CD4-positive, alpha-beta T cell treated with Interleukin-4 for 1 hour (primary cell): ENCODE data around the gene CCDC90B.
"Not testable (repeated sequence)": the region's sequence is repeated elsewhere in the genome, so short reads cannot be mapped to it uniquely, and the experiment has no call there.

Experiments
- DNase-seq, 2 donors: peaks; one replicate each; pipeline ENCODE4 v3.0.0-alpha.2; 2020 to 2022

CCDC90B gene

GRCh38 chr11:83285771-83286528 is at the start of gene CCDC90B:
Gene CCDC90B, minus strand, starts transcription at chr11:83286367. Its CDS starts 395 bp downstream, at chr11:83285972.
- DNase-seq, result peak; percentile 96

DNA sequence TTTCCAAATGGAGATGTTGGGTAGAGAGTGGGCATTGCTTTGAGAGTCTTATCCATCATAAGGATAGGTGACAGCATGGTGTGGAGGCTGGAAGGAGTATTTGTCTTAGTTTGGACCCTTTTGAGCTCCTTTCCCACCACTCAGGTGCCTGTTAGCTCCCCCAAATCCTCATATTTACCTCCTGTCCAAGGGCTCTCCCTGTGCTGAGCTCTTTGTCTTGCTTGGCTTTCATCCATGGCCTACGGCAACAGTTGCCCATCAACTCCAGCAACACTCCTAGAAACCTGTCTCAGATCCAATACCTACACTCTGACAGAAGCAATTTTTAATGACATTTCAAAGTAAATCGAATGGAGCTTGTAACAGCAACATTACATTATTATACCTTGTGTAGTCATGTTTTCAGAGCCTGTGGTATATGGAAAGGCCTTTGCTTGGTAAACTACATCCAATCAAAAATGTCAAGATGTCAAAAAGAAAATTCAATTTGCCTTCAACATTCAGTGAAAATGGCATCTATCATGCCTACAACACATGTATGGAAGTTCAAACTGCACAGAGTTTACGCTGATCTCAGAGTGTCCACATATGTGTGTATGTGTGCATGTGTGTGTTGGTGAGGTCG is 49.4 kb upstream of the CCDC90B start:
- no peak for DNase-seq

GRCh38 chr11:83330303-83330702 is 44.1 kb upstream of the CCDC90B start:
- no peak for DNase-seq

DNA sequence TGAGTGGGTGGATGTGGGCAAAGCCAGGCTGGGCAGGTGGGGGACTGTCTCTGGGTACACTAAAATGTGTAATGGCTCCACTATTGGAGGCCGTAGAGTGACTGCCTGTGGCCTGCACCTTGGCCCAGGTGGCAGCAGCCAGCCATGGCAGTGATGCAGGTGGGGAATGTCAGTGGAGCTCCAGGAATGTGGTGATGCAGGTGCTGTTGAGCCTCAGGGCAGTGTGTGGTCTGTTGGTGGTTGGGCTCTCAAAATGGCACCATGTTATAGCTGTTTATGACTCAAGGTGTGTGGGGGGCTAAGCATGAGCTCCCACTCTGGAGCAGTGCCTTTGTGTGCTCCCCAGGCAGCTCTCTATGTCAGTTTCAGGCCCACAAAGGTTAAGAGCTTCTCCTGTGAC is 40.2 kb upstream of the CCDC90B start:
- no peak for DNase-seq

- no peak for DNase-seq
These were observed 33.2 kb upstream of the CCDC90B start for GRCh38 chr11:83319346-83319745.

DNA sequence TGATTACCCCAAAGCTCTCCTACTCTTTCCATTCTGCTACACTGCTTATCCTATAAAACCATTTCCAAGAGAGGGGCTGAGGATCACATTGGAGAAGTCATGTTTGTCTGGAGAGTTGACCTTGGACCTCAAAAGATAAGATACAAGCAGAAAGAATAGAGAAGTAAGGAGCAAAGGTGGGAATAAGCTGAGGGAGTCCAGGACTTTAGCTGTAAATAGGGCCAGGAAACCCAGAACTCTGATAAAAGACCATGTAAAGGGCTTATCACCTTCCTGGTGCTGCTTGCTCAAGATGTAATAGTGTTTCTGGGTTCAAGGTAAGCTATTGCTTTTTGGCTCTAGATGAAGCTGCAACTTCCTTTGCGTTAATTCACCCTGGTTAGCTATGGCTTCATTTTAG is 32.8 kb upstream of the CCDC90B start:
- no peak for DNase-seq

GRCh38 chr11:83317757-83318690 is 31.9 kb upstream of the CCDC90B start:
- DNase-seq, result no peak

DNA sequence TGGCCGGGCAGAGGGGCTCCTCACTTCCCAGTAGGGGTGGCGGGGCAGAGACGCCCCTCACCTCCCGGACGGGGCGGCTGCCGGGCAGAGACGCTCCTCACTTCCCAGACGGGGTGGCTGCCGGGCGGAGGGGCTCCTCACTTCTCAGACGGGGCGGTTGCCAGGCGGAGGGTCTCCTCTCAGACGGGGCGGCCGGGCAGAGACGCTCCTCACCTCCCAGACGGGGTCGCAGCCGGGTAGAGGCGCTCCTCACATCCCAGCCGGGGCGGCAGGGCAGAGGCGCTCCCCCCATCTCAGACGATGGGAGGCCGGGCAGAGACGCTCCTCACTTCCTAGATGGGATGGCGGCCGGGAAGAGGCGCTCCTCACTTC is 30.7 kb upstream of the CCDC90B start:
- DNase-seq, result not testable (repeated sequence)

GRCh38 chr11:83316143-83316896 is 30.2 kb upstream of the CCDC90B start:
- DNase-seq, result not testable (repeated sequence)

- DNase-seq, result no peak
These were observed 26.3 kb upstream of the CCDC90B start for GRCh38 chr11:83312430-83312829.

DNA sequence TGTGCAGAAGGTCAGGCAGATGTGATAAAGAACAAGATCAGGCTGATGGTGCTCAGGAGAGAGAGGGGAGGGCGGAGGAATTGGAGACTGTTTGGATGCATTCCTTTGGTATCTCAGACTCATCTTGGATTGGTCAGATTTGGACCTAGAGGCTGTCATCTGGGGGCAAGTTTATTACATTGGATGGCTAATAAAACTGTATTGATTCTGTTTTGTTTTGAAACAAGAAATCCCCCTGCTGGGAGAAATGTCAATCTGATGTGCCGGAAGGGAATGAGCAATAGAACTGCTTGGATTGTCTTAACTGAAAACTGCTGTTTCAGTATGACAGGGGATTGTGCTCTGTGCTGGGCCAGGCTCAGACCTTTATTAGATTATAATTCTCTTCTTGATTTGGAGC is 25.5 kb upstream of the CCDC90B start:
- DNase-seq, result no peak

DNA sequence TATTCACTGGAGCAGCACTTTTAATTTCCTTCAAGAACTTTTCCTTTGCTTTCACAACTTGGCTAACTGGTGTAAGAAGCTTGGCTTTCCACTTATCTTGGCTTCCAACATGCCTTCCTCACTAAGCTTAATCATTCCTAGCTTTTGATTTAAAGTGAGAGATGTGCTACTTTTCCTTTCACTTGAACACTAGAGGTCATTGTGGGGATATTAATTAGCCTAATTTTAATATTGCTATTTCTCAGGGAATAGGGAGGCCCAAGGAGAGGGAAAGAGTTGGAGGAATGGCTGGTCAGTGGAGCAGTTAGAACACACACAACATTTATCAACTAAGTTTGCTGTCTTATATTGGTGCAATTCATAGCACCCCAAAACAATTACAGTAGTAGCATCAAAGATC is 24.6 kb upstream of the CCDC90B start:
- no peak for DNase-seq

GRCh38 chr11:83308536-83308935 is 22.4 kb upstream of the CCDC90B start:
- not testable (repeated sequence) for DNase-seq

DNA sequence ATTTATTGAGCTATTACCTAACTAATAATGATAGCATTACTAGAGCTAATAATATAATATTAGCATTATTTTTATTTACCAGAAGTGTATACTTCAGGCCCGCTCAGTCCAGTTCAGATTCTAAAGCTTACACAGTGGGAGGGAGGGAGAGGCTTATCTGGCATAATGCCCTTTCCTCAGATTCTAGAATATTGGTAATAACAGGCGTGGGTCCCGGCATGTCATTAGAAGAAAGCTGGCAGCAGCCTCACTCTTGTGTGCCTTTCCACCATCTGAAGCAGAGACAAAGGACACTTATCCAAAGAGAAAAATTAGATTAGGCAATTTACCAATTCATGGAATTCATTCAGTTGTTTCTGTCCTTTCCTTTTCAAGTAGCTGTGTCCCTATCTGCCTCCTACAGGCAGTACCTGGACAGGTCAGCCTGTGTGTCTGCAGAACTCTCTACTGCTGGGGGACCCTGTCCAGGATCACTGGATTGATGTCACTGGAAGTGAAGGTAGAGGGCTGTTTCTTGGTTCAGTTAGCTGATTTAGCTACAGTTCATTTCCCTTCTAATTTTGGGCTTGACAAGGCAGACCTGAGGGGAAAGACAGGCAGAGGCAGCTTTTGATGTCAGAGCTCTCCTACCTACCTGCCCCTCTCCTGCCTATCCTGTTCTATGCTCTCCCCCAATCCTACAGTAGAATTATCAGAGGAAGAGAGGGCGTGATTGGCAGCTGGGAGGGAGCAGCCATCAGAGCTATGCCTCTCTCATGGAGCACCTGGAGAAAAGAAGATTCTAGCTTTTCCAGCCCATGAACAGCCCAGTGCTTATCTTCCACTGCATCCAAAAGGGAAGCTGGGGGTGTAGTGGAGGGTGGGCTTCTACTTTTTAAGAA is 20.3 kb upstream of the CCDC90B start:
- DNase-seq, result no peak

- no peak for DNase-seq
These were observed 17.1 kb upstream of the CCDC90B start for GRCh38 chr11:83303316-83303715.

DNA sequence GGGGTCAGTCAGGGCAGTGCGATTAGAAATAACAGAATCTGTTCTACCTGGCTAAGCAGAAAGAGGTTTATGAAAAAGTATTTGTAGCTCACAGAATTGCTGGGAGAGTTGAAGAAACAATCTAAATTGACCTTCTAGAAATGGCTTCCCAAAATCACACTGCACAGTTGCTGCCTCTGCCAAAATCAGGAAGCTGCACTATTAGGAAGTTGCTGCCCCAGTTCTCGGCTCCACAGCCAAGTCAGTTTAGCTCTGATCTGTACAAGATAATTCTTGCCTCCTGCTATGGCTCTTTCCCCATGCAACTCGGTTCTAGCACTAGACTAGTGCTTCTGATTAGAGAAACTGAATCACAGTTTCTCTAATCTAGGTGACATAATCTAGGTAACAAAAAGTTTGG is 16.0 kb upstream of the CCDC90B start:
- DNase-seq, result no peak

DNA sequence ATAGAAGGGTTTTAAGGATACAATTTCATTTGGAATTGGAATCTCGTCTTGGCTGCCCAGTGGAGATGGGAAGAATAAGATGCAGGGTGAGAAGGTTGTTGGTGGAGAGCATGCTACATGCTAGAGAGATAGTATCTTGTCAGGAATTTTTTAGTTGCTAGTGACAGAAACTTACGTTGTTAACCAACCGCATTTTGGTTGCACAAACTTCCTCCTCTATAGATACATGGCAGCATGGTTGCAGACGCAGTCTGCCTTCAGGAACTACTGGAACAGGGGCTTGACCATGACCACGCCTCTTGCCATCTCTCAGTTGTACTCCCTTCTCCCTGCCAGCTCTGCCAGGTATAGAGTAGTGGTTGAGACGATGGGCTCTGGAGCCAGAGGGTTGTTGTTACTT is 13.5 kb upstream of the CCDC90B start:
- DNase-seq, result no peak

DNA sequence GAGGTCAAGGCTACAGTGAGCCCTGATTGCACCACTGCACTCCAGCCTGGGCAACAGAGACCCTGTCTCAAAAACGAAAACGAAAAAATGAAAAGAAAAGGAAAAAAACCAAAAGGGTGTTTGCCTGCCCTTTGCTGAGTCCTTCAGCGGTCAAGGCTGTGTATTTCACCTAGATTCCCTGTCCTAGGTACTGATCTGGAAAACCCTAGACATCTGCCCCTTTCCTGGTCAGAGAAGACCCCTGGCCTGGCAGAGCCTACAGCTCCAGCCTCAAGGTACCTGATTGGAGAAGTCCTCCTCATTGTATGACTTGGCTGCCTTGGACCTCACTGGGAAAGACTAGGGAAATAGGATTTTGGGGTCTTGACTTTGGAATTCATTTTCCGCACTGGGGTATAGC is 8.0 kb upstream of the CCDC90B start:
- DNase-seq, result no peak

DNA sequence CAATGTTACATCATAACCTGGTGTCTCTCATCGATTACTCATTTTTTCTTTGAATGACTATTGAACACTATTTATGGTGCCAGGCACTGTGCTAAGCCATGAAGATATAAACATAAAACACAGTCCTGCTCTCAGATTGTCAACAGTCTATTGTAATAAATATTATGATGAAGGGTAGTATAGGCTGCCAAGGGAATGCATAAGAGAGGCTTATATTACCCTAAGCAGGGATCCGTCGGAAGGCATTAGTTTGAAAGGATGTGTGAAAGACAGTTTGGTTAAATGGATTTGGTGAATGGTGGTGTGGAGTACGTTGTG is 7.2 kb upstream of the CCDC90B start:
- no peak for DNase-seq

DNA sequence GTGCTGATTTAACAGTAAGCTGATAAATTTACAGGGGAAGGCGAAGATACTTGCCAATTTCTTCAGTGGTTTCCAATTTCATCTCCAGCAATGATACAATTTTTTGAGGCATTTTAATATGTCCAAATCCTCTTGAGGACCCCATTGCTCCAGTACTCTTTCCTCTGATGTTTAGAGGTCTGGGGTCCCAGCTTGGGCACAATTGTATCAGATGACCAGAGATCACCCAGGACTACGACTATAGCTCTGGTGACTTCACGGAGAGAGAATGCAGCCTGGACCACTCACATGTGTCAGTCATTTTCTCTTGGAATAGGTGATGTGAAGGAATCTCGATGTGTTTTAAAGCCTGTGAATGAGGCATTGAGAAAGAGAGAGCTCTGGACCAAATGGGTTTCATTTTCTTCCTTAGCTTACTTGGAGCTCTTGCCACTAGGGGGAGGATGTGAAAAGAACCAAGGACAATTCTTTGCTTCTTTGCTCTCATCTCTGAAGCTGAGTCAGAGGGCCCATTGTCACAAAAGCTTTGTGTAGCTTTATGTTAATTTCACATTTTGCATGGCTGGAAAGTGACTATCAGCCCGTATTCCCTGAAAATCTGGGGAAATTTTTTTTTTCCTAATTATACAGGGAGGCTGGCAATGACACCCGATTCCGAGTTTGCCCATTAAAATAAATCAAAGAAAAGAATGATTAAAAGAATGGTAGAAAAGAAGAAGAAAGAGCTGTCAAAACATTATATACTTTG is 6.7 kb upstream of the CCDC90B start:
- DNase-seq, result peak in 1 of 2 donors; percentile 39

DNA sequence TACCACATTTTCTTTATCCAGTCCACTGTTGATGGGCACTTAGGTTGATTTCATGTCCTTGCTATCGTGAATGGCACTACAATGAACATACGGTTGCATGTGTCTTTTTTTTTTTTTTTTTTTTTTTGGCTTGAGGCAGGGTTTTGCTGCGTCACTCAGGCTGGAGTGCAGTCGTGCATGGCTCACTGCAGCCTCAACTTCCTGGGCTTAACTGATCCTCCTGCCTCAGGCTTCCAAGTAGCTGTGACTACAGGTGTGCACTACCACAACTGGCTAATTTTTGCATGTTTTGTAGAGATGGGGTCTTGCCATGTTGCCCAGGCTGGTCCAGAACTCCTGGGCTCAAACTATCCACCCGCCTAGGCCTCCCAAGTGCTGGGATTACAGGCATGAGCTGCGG is 1.5 kb upstream of the CCDC90B start:
- DNase-seq, result no peak
